Cardiac muscle cell (in vitro differentiated cells and primary cell): ENCODE measurements around the gene EML5. TPM values are rescaled to one million over a fixed set of nuclear protein-coding genes. Genes with fewer than 3 reads are reported as not detected.

ENCODE experiments used
- DNase-seq, 2 donors: peaks; one replicate each; pipeline versions ENCODE4 v3.0.0 to v3.0.0-alpha.2; 2010 to 2017; ENCODE audit warnings: low read depth in 1 of 2, low spot score in 1 of 2
- H3K27ac ChIP-seq: fragments of 200-600 bp; sonication (generic); 2 replicates; pipeline ENCODE4 v1.5.1; 2016
- H3K27me3 ChIP-seq: fragments of 200-600 bp; sonication (generic); 2 replicates; pipeline ENCODE4 v1.6.0; 2016; ENCODE audit warnings: control low read depth
- H3K36me3 ChIP-seq: fragments of 200-600 bp; sonication (generic); 2 replicates; pipeline ENCODE4 v1.5.1; 2016; ENCODE audit warnings: control low read depth
- H3K4me1 ChIP-seq: fragments of 200-600 bp; sonication (generic); 2 replicates; pipeline ENCODE4 v1.8.1; 2017; ENCODE audit warnings: low read depth, mild to moderate bottlenecking, mixed run types
- H3K4me3 ChIP-seq: fragments of 200-600 bp; sonication (generic); 2 replicates; pipeline ENCODE4 v1.5.1; 2016; ENCODE audit warnings: mild to moderate bottlenecking
- H3K9me3 ChIP-seq: fragments of 200-600 bp; sonication (generic); 2 replicates; pipeline ENCODE4 v1.5.1; 2017; ENCODE audit warnings: low read depth, mild to moderate bottlenecking, control low read depth
- polyA plus RNA-seq: library from polyadenylated mRNA; unstranded; fragments of >200 nt; fragmentation: Nextera tagmentation; extraction: Ambion mirVana; gene quantifications from 2 replicates; pipeline ENCODE4 v1.2.1, GENCODE V29; 2016
- total RNA-seq: library from RNA; depleted of rRNA; stranded (reverse); fragments of >200 nt; gene quantifications from 2 replicates; pipeline ENCODE4 v1.2.3, GENCODE V29; 2016
- TF ChIP-seq, protein P1 (sequence below): IDR thresholded peaks from 2 replicates; pipeline ENCODE4 v1.5.1; 2012; ENCODE audit warnings: low read depth, mild to moderate bottlenecking, low read length

Gene EML5
- total and polyA plus RNA-seq, 2 experiments from 2014 or later = 0.33 to 0.92 TPM

DNA sequence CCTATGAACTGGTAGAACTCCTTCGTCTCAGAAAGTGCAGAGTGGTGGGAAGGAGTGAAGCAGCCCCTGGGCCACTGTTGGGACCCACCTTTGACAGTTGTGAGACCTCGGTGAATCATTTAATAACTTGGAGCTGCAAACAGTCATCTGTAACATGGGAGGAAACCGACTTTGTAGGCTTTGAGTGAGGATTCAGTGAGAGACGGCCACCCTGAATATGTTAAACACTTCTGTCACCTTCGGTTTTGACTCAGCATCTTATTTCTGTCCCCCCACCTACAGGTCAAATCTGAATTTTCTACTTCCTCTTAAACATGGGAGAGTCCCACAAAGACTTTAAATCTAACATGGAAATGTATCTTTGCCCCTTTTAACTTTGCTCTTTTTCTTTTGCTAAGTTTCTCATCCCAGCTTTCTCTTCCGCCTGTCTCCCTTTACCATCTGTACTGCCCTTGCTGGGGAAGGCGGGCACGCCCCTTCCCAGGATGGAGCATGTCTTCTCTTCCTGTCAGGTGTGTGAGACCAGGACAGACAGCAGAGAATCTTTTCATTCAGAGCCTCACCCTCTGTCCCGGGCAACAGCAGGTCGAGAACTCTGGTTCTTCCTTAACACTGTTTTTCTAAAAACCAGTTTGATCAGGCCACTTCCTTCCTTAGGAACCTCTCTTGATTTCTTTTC is 192.9 kb downstream of the EML5 start:
- DNase-seq = no peak
- Histone ChIP-seq H3K36me3 (peaks cover 73% of the 10 kb centered on the region), H3K9me3 (no peaks in the 10 kb centered on the region), H3K27me3 (no peaks in the 10 kb centered on the region), H3K27ac (no peak overlapping the region), H3K4me1 (no peaks in the 10 kb centered on the region), H3K4me3 (no peak overlapping the region)
- TF ChIP-seq, protein P1, sequence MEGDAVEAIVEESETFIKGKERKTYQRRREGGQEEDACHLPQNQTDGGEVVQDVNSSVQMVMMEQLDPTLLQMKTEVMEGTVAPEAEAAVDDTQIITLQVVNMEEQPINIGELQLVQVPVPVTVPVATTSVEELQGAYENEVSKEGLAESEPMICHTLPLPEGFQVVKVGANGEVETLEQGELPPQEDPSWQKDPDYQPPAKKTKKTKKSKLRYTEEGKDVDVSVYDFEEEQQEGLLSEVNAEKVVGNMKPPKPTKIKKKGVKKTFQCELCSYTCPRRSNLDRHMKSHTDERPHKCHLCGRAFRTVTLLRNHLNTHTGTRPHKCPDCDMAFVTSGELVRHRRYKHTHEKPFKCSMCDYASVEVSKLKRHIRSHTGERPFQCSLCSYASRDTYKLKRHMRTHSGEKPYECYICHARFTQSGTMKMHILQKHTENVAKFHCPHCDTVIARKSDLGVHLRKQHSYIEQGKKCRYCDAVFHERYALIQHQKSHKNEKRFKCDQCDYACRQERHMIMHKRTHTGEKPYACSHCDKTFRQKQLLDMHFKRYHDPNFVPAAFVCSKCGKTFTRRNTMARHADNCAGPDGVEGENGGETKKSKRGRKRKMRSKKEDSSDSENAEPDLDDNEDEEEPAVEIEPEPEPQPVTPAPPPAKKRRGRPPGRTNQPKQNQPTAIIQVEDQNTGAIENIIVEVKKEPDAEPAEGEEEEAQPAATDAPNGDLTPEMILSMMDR = no peak

DNA sequence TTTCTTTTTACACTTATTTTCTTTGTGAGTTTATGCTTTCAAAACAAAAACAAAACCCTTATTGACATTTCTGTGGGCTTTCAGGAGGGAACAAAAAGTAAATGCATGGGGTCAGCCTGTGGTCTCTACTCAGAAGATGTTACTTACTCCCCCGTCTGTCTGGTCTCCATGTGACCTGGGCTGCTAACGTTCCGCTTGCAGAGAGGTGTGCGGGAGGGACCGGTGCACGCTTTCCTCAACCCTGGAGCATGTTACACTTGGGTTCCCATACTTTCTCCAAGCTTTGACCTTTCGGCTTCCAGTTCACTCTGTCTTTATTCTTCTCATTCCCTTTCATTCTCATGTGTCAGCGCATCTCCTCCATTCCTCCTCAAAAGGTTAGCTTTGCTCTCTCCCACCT is 193.4 kb downstream of the EML5 start:
- H3K9me3 ChIP-seq = no peaks in the 10 kb centered on the region
- H3K27me3 ChIP-seq = no peaks in the 10 kb centered on the region
- no peaks in the 10 kb centered on the region for H3K4me1 ChIP-seq
- H3K27ac ChIP-seq = no peak overlapping the region
- H3K4me3 ChIP-seq = no peak overlapping the region
- TF ChIP-seq, protein P1 = no peak
- peaks cover 74% of the 10 kb centered on the region for H3K36me3 ChIP-seq
- no peak for DNase-seq

DNA sequence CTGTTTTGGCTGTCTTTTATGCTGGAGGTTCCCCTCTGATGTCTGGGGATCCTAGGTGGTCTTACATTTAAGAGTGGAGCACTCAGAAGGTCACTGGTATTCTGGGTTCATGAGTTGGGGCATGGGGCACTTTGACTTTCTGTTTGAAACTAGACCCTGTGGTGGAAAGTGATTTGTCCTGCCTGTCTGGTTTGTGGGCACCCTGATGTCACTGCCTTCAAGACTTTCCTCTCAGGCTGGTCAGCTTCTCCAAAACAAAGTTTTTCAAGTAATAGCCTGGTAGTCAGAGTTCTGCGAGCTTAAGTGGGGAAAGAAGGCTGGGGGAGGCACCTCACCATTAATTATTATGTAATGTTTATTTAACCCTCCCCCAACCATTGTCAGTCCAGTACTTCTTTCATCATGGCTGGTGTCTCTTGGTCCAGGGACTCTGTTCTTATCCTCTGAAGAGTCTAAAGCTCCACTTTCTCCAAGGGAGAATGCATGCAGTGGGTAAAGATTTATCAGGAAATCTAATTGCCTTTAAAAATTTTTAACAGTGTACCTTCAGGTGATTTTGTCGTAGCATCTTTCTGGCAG is 194.6 kb downstream of the EML5 start:
- Histone ChIP-seq H3K4me1 (no peaks in the 10 kb centered on the region), H3K9me3 (no peaks in the 10 kb centered on the region), H3K36me3 (peaks cover 72% of the 10 kb centered on the region), H3K27ac (no peak overlapping the region), H3K27me3 (no peaks in the 10 kb centered on the region), H3K4me3 (no peak overlapping the region)
- TF ChIP-seq, protein P1 = no peak
- DNase-seq = no peak

DNA sequence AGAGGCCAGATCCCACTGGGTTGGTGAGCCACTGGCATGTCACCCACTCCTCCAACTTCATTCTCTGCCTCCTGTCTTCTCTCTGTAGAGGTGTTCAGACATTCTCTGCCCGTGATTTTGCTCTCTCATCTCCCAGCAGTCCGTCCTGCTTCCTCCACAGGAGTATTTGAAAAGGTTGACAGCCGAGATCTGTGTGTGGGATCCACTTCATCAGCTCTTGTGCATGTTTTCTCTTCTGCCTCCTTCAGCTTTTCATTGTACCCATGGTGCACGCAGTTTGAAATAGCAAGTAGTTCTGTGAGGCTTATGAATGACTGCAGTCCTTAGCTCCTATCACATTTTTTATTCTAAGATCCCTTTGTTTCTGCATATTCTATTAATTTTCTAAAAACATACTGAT is 195.2 kb downstream of the EML5 start:
- TF ChIP-seq, protein P1 = no peak
- peaks cover 67% of the 10 kb centered on the region for H3K36me3 ChIP-seq

DNA sequence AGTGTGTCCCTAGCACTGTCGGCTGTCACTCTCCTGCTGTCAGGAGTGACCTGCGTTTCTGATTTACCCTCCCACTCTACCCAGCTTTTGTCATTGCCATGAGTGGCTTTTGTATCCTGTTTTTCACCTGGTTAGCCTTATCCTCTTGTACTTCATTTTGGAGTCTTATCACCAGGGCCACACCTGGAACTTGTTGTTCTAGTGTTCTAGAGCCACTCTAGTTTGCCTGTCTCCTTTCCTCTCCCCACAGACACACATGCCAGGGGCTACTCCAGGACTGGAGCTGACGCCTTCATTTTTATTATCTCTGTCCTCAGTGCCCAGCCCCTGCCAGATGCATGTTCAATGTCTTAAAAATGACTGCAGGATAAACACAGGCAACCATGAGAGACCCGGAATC is 195.7 kb downstream of the EML5 start:
- TF ChIP-seq, protein P1 = no peak
- H3K36me3 ChIP-seq = peaks cover 62% of the 10 kb centered on the region
- no peak overlapping the region for H3K4me3 ChIP-seq
- no peaks in the 10 kb centered on the region for H3K4me1 ChIP-seq
- DNase-seq = no peak
- H3K27me3 ChIP-seq = no peaks in the 10 kb centered on the region
- H3K27ac ChIP-seq = peak overlapping the region; percentile 23
- H3K9me3 ChIP-seq = no peaks in the 10 kb centered on the region

More for the DNA sequence above, 195.2 kb downstream of the EML5 start:
- Histone ChIP-seq H3K9me3 (no peaks in the 10 kb centered on the region), H3K27me3 (no peaks in the 10 kb centered on the region), H3K27ac (peak overlapping the region; percentile 23), H3K4me1 (no peaks in the 10 kb centered on the region), H3K4me3 (no peak overlapping the region)
- no peak for DNase-seq
